ENCODE data around the gene UXS1. TPM values are rescaled to one million over a fixed set of nuclear protein-coding genes. Genes with fewer than 3 reads are reported as not detected.

The UXS1 gene
- total and polyA plus RNA-seq, 2 donors (not counting 3 experiments of a cell fraction or from before 2014, with no cell fraction given) = 34.2 to 43.2 TPM

DNA sequence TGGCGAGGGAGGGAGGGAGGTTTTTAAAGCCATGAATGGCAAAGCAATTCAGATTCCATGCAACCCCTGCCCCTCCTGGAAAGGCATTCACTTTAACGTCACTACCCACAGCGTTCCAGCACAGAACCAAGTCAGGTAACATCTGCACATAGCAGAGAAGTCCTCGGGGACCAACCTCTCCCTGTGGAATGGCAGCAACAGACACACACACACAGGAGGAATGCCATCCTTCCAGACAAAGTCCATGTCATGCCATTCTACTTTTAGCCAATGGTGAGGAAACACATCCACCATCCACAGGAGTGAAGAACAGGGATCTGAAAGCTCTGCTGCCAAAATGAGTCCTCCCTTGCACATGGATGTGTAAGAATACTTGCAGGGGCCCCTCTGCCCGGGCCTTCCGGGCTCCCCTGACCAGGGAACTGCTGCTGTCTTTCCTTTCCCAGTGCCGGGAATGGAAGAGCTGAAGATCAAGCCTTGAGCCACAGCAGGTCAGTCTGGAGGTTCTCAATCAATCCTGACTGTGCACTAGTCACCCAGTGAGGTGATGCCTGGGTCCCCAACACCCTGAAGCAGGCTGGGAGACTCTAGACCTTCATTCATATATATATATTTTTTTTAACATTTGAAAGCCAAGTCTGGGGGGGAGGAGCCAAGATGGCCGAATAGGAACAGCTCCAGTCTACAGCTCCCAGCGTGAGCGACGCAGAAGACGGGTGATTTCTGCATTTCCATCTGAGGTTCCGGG, 63.7 kb downstream of the UXS1 start:
- no peak for TF ChIP-seq MYC (IDR thresholded peaks at IDR 0.05; ENCODE audit: low read depth, low read length)
- no peak for TF ChIP-seq EZH2 (IDR thresholded peaks at IDR 0.05; ENCODE audit: borderline replicate concordance, low read depth, low read length, severe bottlenecking)
- no peak for TF ChIP-seq JUN (IDR thresholded peaks at IDR 0.05; ENCODE audit: borderline replicate concordance, insufficient read depth, insufficient read length, low read depth)
- FAIRE-seq (no peak), DNase-seq (ENCODE audit: low read depth, low spot score) (no peak)
- no peak overlapping the region for H3K27ac ChIP-seq (ENCODE audit: insufficient read depth, low read depth, low read length)
- H2AFZ ChIP-seq (ENCODE audit: low read depth, low read length) = no peak overlapping the region
- H3K9me1 ChIP-seq (replicated peaks; ENCODE audit: control insufficient read depth, extremely low read depth, insufficient read depth, low read length) = no peaks in the 10 kb centered on the region
- no peaks in the 10 kb centered on the region for H3K27me3 ChIP-seq (ENCODE audit: control insufficient read depth in 2 of 2, insufficient read depth in 2 of 2, low read length in 2 of 2)
- CTCF ChIA-PET = no interaction called here
- dilution Hi-C loops (cut with MboI; ENCODE audit: extremely low pct_ligation_motif_present, low sequenced_read_pairs) = no loop called here
- no peaks in the 10 kb centered on the region for H4K20me1 ChIP-seq (replicated peaks; ENCODE audit: control insufficient read depth, extremely low read depth, insufficient read depth, low read length)
- H3K4me2 ChIP-seq (ENCODE audit: insufficient read depth, low read length) = no peak overlapping the region
- no peaks in the 10 kb centered on the region for H3K4me1 ChIP-seq (ENCODE audit: control insufficient read depth, extremely low read depth, insufficient read depth, low read length)
- no peak overlapping the region for H3K9ac ChIP-seq (replicated peaks; ENCODE audit: extremely low read depth, insufficient read depth, low read length)
- no peak overlapping the region for H3K4me3 ChIP-seq (replicated peaks in 1 of 3; ENCODE audit: insufficient read depth in 1 of 3, low read depth in 1 of 3, low read length in 3 of 3)
- POLR2A ChIA-PET = no interaction called here
- no peaks in the 10 kb centered on the region for H3K9me3 ChIP-seq (replicated peaks; ENCODE audit: control insufficient read depth, insufficient read depth, low read length)
- intact Hi-C loops (cut with micrococcal nuclease) = no loop called here
- H3K36me3 ChIP-seq (ENCODE audit: control insufficient read depth in 2 of 2, extremely low read depth in 1 of 2, insufficient read depth in 2 of 2, low read length in 2 of 2) = no peaks in the 10 kb centered on the region
- no TSS peak for BruUV-seq (replicated peaks)
- H3K79me2 ChIP-seq (ENCODE audit: control insufficient read depth, insufficient read depth, low read length) = no peaks in the 10 kb centered on the region

DNA sequence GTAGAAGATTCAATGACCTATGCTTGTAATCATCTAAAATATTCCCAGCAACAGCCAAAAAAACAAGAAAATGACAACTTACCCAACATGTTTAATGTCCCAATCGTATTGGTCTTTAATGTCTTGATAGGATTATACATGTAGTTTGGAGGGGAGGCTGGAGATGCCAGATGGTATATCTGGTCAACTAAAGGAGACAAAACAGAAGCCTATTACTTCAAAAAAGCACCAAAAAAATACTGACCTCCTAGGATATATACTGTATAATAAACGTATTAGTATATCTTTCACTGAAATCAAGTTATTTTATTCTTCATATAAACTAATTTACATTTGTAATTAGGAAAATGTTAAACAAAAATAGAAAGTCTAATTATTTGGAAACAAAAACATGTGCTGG, 64.5 kb downstream of the UXS1 start:
- no peak overlapping the region for H3K27ac ChIP-seq (ENCODE audit: insufficient read depth, low read depth, low read length)
- H3K4me1 ChIP-seq (ENCODE audit: control insufficient read depth, extremely low read depth, insufficient read depth, low read length) = no peaks in the 10 kb centered on the region
- dilution Hi-C loops (cut with MboI; ENCODE audit: extremely low pct_ligation_motif_present, low sequenced_read_pairs) (no loop called here), intact Hi-C loops (cut with micrococcal nuclease) (no loop called here)
- no peaks in the 10 kb centered on the region for H3K36me3 ChIP-seq (ENCODE audit: control insufficient read depth in 2 of 2, extremely low read depth in 1 of 2, insufficient read depth in 2 of 2, low read length in 2 of 2)
- H3K4me2 ChIP-seq (ENCODE audit: insufficient read depth, low read length) = no peak overlapping the region
- no peaks in the 10 kb centered on the region for H4K20me1 ChIP-seq (replicated peaks; ENCODE audit: control insufficient read depth, extremely low read depth, insufficient read depth, low read length)
- H3K79me2 ChIP-seq (ENCODE audit: control insufficient read depth, insufficient read depth, low read length) = no peaks in the 10 kb centered on the region
- no peaks in the 10 kb centered on the region for H3K27me3 ChIP-seq (ENCODE audit: control insufficient read depth in 2 of 2, insufficient read depth in 2 of 2, low read length in 2 of 2)
- no peaks in the 10 kb centered on the region for H3K9me1 ChIP-seq (replicated peaks; ENCODE audit: control insufficient read depth, extremely low read depth, insufficient read depth, low read length)
- FAIRE-seq (no peak), DNase-seq (ENCODE audit: low read depth, low spot score) (no peak)
- TF ChIP-seq, protein P1, sequence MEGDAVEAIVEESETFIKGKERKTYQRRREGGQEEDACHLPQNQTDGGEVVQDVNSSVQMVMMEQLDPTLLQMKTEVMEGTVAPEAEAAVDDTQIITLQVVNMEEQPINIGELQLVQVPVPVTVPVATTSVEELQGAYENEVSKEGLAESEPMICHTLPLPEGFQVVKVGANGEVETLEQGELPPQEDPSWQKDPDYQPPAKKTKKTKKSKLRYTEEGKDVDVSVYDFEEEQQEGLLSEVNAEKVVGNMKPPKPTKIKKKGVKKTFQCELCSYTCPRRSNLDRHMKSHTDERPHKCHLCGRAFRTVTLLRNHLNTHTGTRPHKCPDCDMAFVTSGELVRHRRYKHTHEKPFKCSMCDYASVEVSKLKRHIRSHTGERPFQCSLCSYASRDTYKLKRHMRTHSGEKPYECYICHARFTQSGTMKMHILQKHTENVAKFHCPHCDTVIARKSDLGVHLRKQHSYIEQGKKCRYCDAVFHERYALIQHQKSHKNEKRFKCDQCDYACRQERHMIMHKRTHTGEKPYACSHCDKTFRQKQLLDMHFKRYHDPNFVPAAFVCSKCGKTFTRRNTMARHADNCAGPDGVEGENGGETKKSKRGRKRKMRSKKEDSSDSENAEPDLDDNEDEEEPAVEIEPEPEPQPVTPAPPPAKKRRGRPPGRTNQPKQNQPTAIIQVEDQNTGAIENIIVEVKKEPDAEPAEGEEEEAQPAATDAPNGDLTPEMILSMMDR (IDR thresholded peaks at IDR 0.05; ENCODE audit: extremely low read depth in 1 of 2, insufficient read depth in 1 of 2, low read depth in 1 of 2, low read length in 2 of 2) = no peak
- TF ChIP-seq POLR2AphosphoS5 (IDR thresholded peaks at IDR 0.05; ENCODE audit: insufficient read depth, low read depth, low read length) = no peak
- TF ChIP-seq GATA2 (IDR thresholded peaks at IDR 0.05; ENCODE audit: insufficient read depth, insufficient read length, low read depth, low read length) = no peak
- TF ChIP-seq EZH2 (IDR thresholded peaks at IDR 0.05; ENCODE audit: borderline replicate concordance, low read depth, low read length, severe bottlenecking) = no peak
- no peak for TF ChIP-seq MYC (IDR thresholded peaks at IDR 0.05; ENCODE audit: low read depth, low read length)
- no peak overlapping the region for H2AFZ ChIP-seq (ENCODE audit: low read depth, low read length)
- no peak overlapping the region for H3K9ac ChIP-seq (replicated peaks; ENCODE audit: extremely low read depth, insufficient read depth, low read length)
- ChIA-PET POLR2A (no interaction called here), CTCF (no interaction called here)
- H3K4me3 ChIP-seq (replicated peaks in 1 of 3; ENCODE audit: insufficient read depth in 1 of 3, low read depth in 1 of 3, low read length in 3 of 3) = no peak overlapping the region
- H3K9me3 ChIP-seq (replicated peaks; ENCODE audit: control insufficient read depth, insufficient read depth, low read length) = no peaks in the 10 kb centered on the region
- no TSS peak for BruUV-seq (replicated peaks)
